ENCODE results near the gene METAP1.
"Not testable (repeated sequence)": the region's sequence is repeated elsewhere in the genome, so short reads cannot be mapped to it uniquely, and the experiment has no call there.

METAP1 gene

GRCh38 chr4:99088023-99088449 lies 92.5 kb downstream of the METAP1 start:
- H3K4me3 ChIP-seq (ENCODE audit: low read length) = peak overlapping the region; percentile 89
- peak; percentile 21 for DNase-seq (ENCODE audit: low read depth, low spot score)

GRCh38 chr4:99088481-99089365 lies 93.2 kb downstream of the METAP1 start, which contains the start of gene ADH5:
Gene ADH5 (minus strand): TSS chr4:99088788. CDS start chr4:99088700, 88 bp downstream.
- peak; percentile 83 for DNase-seq (ENCODE audit: low read depth, low spot score)
- peak within 1 kb of the TSS; percentile 89 for H3K4me3 ChIP-seq (ENCODE audit: low read length)

- H3K4me3 ChIP-seq (ENCODE audit: low read length) = no peak overlapping the region
- no peak for DNase-seq (ENCODE audit: low read depth, low spot score)
Measured at GRCh38 chr4:99090481-99091215, 95.1 kb downstream of the METAP1 start.

- no peak for DNase-seq (ENCODE audit: low read depth, low spot score)
- H3K4me3 ChIP-seq (ENCODE audit: low read length) = no peak overlapping the region
Measured at GRCh38 chr4:99091216-99091575, 95.7 kb downstream of the METAP1 start.

GRCh38 chr4:99091841-99092240 lies 96.3 kb downstream of the METAP1 start:
- not testable (repeated sequence) for H3K4me3 ChIP-seq (ENCODE audit: low read length); DNase-seq (ENCODE audit: low read depth, low spot score)

GRCh38 chr4:99099311-99099710 lies 103.8 kb downstream of the METAP1 start:
- no peak overlapping the region for H3K4me3 ChIP-seq (ENCODE audit: low read length)
- DNase-seq (ENCODE audit: low read depth, low spot score) = no peak

GRCh38 chr4:99099814-99100213 lies 104.3 kb downstream of the METAP1 start:
- not testable (repeated sequence) for H3K4me3 ChIP-seq (ENCODE audit: low read length)

GRCh38 chr4:99100876-99101275 lies 105.4 kb downstream of the METAP1 start:
- no peak for DNase-seq (ENCODE audit: low read depth, low spot score)
- no peak overlapping the region for H3K4me3 ChIP-seq (ENCODE audit: low read length)

More at GRCh38 chr4:99099814-99100213, 104.3 kb downstream of the METAP1 start:
- DNase-seq (ENCODE audit: low read depth, low spot score) = not testable (repeated sequence)

GRCh38 chr4:99102634-99103033 lies 107.1 kb downstream of the METAP1 start:
- DNase-seq (ENCODE audit: low read depth, low spot score) = no peak
- no peak overlapping the region for H3K4me3 ChIP-seq (ENCODE audit: low read length)

- H3K4me3 ChIP-seq (ENCODE audit: low read length) = no peak overlapping the region
- no peak for DNase-seq (ENCODE audit: low read depth, low spot score)
Measured at GRCh38 chr4:99103166-99103565, 107.6 kb downstream of the METAP1 start.

- DNase-seq (ENCODE audit: low read depth, low spot score) = no peak
Measured at GRCh38 chr4:99104153-99104552, 108.6 kb downstream of the METAP1 start.

GRCh38 chr4:99109286-99109685 lies 113.8 kb downstream of the METAP1 start:
- H3K4me3 ChIP-seq (ENCODE audit: low read length); DNase-seq (ENCODE audit: low read depth, low spot score): not testable (repeated sequence)

More at GRCh38 chr4:99104153-99104552, 108.6 kb downstream of the METAP1 start:
- no peak overlapping the region for H3K4me3 ChIP-seq (ENCODE audit: low read length)
